HG02678 (cell line): ENCODE results near the gene ORC2.
"Not testable (repeated sequence)": the region's sequence is repeated elsewhere in the genome, so short reads cannot be mapped to it uniquely, and the experiment has no call there.

ENCODE experiments used
- ATAC-seq: cut with Tn5 transposase; IDR thresholded peaks from one replicate; pipeline ENCODE4 v1.9.1; 2021; ENCODE audit warnings: mild to moderate bottlenecking, moderate library complexity; ENCODE audit not compliant: unreplicated experiment

Gene ORC2

DNA sequence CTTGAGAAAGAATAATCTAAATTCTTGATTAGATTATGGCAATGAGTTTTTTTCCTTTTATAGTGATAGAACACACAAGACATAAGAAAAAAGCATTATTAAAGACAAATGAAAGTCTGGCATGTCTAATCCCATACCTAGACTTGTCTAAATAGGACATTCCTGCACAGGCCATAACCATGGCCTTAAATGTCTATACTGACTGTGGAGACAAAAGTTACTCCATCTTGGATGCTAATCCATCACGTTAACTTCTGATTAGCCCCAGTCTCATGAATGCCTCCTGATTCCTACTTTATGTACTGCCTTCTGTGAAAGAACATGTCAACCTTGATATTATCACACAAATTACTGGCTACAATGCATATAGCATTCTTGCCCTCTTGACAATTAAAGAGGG, 23.6 kb downstream of the ORC2 start:
- ATAC-seq: no peak

DNA sequence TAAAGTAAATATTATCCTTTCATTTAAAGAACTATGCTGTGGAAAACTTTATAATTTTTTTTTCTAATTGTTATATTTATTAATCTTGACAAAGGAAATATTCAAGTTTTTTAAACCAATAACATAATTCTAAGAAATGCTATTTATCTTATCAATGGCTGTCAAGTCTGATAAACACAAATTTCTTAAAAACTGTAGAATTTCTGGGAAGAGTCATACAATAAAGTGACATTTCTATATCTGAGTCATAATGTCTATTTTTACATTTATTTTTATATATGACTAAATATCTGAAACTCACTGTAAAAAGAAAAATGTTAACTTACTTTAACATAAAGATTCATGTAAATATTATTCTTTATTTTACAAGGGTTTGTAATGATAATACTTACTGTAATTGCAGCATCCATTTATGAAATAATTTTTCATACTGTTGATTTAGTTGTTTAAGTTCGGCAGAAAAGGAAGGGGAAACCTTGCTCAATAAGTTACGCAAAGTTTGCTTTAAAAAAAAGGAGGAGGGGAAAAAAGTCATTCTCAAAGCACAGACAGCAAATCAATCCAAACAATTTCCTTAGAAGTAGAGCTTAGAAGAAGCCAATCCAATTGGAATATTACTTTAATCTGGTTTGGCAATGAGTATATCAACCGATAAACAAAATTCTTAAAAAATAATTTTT, 32.4 kb downstream of the ORC2 start:
- no peak for ATAC-seq

DNA sequence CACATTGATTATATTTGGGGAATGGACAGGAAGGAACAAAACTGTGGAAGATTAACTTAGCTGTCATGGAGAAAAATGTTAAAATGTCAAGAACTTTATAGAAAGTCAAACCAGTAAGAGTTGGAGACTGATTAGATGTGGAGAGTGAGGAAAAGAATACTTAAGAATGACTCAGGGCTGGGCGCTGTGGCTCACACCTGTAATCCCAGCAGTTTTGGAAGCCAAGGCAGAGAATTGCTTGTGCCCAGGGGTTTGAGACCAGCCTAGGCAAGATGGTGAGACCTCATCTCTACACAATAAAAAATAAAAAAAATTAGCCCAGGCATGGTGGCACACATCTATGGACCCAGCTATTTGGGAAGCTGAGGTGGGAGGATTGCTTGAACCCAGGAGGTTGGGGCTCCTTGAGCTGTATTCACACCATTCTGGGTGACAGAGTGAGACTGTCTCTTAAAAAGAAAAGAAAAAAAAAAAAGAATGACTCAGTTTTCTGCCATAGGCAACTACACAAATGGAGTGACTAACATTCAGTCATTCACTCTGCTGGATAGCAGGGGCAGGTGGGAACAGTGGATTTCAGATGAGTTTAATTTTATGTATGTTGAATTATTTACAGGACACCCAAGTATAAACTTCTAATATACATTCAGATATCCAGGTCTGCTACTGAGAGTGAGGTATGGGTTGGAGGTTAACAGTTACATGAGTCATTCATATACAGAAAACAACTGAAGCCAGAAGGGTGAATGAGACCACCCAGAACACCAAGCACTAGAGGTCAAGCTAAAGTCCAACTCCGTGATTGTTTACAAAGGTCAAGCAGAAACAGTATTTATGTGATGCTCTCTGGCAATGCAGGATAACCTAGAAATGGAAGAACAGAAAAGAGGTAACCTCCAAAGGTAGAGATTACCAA, 33.9 kb downstream of the ORC2 start:
- no peak for ATAC-seq

DNA sequence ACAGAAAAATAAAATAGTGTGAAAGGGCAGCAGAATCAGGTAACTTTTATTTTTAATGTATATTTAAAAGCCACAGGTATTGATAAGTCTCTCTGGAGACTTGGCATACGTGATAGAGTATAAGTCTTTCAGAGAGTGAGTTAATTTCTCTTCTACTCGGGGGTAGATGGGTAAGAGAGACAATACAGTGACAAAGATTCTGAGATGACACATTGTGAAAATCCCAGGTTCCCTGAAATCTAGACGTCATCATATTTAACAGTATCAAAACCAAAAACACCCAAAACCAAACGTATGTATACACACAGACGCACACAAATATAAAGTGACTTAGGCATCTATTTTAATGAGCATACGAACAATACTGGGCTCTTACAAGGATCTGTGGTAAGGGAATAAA, 41.0 kb downstream of the ORC2 start:
- ATAC-seq: no peak

DNA sequence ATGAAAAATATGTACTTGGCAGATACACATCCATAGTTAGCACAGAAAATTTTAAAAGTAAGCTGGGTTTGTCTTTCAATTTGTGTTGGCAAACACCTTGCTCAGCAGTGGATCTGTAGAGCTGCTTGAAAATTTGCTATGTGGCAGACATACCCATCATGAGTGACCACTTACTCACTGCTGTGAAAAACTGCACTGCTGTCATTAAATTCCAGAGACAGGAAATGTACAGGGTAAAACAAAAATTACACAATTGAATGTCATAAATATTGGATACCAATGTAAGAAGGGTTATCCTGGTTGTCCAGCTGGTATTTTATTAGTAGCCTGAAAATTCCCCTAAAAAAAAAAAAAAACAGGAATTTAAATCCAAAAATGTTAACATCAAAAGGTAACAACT, 49.8 kb downstream of the ORC2 start:
- no peak for ATAC-seq

DNA sequence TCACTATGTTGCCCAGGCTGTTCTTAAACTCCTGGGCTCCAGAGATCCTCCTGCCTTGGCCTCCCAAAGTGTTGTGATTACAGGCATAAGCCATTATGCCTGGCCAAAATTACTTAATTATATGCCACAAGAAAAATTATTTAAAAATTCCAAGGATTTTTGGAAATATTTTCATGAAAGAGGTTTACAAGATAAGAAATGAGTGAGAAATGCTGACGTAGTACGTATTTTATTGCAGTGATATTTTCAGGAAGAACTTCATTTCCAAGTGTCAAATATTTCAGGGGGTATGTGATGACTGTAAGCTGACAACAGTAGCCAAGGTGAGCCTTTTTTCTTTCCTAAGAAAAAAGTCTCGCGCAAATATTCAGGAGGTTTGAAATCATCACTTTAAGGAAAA, 53.5 kb downstream of the ORC2 start:
- ATAC-seq: no peak

DNA sequence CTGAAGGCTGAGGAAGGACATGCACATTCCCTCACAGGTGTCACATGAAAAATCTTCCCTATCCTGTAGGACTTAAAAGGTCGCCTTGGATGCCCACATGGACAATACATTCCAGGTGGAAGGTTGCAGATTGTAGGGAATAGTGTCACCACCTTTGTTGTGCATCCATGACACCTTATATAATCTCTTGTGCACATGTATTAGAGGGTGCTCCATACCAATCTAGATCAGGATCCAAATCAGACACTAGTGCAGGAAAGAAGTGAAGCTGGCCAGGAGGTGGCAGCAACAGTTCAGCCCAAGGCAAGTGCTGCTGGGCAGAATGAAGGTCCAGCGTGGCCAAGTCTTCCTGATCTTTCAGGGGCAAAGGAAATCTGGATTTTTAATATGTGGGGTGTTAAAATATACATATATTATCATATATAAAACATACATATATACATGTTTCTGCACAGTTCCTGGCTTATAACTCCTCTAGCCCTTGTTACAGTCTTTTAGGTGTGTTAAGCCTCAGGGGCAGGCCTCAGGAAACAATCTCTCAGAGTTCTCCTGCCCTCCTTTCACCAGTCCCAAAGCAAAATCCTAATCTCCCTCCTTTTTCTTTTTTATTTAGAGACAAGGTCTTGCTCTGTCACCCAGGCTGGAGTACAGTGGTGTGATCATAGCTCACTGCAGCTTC, 57.7 kb downstream of the ORC2 start:
- ATAC-seq: no peak

DNA sequence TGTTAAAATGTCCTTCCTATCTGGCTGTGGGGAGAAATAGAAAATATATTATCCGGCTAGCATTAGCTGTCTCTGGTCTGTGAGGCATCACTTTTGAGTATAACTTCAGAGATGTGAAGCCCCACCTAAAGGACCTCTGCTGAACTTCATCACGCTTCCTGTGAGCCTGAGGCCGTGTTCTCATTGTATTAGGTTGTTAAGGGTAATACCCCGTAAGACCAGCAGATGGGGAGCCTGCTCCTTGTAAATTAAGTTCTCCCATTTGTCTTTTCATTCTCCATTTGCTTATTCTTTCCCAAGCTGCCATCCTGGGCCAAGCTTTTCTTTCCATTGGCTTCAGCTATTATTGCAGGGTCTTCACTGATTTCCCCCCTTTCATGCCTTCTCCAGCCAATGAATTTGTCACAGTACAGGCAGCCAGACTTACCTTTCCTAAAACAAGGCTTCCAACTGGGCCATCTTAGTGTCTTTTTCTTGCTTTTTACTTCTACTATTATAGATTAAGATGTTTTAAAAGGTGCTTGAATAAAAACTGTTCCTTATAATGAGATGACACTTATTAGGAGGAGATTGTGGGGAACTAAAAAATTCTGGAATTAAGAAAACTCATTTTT, 61.9 kb downstream of the ORC2 start:
- peak; percentile 98 for ATAC-seq

DNA sequence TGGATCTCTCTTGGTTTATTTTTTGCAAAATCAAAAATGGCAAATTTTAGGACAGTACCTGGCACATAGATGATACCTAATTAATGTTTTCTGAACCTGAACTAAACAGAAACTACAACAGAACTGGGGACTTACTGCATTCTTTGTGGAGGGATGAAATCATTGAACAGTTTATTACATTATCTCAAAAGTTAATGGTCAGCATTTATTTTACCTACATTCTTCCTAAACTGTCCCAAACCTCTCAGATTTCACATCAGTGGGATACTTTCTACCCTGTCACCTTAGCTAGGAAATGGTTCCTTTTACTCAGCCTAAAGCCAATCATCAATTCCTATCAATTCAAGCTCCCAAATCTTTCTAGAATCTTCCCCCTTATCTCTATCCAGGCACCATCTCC, 64.0 kb downstream of the ORC2 start:
- no peak for ATAC-seq

DNA sequence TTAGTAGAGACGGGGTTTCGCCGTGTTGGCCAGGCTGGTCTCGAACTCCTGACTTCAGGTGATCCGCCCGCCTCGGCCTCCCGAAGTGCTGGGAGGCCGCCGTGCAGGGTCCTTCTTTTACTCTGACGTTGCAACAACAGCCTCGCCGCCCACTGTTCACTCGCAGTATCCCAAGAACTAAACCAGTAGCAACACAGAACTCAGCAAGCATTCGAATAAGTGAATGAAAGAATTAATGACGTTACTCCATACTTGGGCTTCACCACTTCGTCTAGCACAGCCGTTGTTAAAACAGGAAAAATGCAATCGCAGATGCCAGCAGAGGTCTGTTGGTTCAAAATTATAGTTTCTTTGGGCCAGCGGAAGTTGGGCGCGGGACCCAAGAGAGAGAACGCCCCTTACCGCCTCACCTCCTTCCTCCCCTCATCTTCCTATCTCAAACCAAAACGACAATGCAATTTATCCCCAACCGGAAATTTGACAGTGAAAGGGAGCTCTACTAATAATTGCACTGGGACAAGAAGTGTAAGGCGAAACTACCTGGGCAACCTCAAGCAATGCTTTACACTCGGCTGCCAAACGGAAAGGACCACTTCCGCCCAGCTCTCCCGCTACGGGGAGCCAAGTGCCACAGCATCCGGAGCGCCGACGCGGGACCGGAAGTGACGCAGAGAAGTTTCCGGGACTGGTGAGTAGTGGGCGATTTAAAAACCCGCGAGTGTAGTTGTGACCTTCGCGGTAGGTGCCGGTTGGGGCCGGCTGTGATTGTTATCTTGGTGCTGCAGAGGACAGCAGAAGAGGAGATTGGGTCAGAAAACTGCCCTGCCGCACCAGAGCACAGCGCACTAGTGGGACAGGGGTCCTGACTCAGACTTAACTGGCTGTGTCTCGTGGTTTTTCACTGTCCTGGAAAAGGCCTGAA, 74.5 kb downstream of the ORC2 start, which contains the start of the genes NIF3L1 and PPIL3:
Gene NIF3L1 (plus strand): TSS at position 668 of the 922 bp plus-strand sequence. CDS start 2,573 bp downstream, outside the sequence.
Gene PPIL3 (minus strand): TSS at position 374 of the 922 bp plus-strand sequence. CDS start 1,462 bp downstream, outside the sequence.
- peak; percentile 89 for ATAC-seq

DNA sequence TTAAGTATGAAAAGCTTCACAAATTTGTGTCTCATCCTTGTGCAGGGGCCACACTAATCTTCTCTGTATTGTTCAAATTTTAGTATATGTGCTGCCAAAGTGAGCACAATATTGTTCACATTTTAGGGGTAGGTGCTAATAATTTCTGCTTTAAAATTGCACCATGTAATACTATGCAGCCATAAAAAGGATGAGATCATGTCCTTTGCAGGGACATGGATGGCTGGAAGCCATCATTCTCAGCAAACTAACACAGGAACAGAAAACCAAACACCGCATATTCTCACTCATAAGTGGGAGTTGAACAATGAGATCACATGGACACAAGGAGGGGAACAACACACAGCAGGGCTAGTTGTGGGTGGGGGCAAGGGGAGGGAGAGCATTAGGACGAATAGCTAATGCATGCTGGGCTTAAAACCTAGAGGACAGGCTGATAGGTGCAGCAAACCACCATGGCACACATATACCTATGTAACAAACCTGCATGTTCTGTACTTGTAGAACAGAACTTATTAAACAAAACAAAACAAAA, 81.7 kb downstream of the ORC2 start:
- ATAC-seq: not testable (repeated sequence)

DNA sequence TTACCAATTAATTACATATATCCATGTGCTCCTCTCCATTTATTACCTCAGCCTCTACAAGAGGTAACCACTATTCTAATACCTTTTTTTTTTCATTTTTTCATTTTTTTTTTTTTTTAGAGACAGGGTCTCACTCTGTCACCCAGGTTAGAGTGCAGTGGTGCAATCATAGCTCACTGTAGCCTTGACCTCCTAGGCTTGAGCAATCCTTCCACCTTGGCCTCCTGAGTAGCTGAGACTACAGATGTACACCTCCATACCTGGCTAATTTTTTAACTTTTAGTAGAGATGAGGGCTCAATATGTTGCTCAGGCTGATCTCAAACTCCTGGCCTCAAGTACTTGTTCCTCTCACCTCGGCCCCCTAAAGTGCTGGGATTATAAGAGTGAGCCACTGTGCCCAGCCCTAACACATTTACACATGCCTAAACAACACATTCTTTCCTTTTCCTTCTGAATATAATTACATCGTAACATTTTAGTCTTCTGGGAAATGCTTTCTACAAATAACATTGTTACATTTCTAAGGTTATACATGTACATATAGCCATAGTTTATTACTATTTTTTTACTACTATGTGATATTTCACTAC, 85.1 kb downstream of the ORC2 start:
- no peak for ATAC-seq

DNA sequence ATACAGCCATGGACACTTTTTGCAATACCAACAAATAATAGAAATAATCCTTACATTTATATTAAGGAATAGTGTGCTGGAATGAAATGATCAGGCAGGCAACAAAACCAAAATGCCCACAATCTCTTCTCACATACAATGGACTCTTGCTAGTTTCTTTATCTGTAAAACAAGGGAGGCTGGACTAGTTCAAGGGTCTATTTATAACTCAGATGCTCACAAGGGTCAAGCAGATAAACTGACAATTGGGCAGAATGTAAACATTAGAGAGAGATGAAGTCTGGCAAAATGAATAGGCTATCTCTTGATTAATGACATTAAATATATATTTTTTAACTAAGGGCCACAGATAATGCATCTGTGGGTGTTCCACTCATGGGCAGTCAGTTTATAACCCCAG, 86.0 kb downstream of the ORC2 start:
- no peak for ATAC-seq

DNA sequence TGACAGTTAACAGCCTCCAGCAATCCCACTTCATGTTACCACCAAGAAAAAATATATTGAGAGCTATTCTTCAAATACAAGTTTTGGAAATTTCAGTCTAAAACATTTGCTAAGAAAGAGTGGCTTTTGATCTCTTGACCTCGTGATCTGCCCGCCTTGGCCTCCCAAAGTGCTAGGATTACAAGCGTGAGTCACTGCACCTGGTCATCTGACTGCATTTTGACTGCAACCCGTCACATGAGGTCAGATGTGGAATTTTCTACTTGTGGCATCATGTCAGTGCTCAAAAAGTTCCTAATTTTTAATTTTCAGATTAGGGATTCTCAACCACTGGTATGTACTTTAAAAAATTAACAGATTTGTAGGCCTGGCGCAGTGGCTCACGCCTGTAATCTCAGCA, 89.9 kb downstream of the ORC2 start:
- ATAC-seq: no peak

DNA sequence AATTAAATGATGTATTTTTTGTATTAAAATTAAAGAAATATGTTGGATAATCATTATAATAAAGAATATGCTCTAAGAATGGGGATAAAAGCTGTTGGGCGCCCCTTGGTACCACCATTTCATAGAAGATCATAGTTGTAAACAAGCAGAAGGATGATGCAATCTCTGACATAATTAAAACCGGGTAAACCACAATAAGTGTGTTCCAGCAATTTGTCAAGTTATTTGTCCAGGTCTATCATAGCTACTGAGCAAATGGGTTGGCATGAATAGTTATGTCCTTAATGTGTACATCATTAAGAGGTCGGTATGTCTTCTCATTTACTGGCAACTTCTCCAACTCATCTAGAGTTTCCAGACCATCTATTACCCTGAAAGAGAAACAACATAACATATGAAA, 92.3 kb downstream of the ORC2 start:
- ATAC-seq: no peak

DNA sequence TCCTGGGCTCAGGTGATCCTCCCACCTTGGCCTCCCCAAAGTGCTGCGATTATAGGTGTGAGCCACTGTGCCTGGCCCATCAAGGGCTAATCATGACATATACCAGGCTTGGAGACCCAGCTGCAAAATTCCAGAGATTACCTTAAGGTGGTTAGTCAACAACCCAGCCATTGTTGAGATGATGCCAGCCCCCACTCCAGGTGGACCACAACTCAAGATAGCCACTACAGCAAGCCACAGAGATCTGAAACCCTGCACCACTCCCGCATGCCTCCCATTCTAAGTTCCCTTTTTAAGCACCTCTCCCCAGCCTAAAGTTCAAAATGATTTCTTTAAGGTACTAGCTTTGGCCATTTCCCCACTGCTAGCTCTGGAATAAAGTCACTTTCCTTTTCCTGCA, 94.4 kb downstream of the ORC2 start:
- no peak for ATAC-seq

DNA sequence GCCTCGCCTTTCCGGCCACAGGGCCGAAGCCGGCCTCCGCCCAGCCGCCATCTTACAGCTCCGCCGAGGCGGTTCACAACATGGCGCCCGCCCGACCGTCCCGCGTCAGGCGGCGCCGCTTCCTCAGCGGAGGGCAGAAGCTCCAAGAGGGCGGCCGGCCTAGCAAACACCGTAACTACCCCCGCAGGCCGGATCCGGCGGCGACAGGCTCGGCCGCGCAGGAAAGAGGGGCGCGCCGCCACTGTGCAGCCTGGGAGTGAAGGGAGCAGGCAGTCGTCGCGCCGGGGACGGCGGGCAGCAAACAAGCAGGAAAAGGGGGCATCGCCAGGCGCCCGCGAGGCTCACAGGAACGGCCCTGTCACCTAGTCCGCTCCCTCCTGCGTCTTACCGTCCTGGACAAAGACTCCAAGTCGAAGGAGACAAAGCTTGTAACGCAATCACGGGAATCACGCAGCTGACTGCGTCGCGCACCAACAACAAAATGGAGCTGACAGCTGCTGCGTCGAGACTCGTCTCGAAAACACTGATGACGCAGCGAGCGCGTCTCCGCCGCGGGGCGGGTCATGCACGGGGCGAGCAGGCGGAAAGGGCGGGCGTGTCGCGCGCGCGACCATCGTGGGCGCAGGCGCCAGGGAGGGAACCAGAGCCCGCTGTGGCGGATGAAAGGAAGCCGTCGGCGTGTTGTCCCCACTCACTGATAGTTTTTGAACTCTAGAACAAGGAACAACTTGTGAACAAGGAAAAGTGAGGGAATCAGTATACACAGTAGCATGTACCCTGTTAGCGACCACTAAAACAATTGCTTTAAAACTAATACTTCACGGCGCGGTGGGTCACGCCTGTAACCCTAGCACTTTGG, 99.1 kb downstream of the ORC2 start, which contains the start of gene CLK1:
Gene CLK1 (minus strand): TSS at position 483 of the 859 bp plus-strand sequence. CDS start 2,796 bp downstream, outside the sequence.
- peak; percentile 87 for ATAC-seq

DNA sequence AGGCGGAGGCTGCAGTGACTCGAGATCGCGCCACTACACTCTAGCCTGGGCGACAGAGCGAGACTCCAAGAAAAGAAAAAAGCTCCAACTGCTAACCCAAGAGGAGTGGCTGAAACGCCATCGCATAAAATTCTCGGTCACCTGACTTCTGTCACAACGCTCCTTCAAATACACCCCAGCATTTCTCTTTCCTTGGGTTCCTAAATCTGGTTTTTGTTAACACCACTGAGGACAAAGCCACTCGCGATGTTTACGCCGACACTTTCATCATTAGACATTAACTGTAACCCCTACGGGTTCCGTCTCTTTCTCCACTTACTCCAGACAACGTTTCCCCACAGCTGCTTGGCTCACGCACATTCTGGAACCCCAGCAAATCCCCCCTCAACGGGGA, 99.7 kb downstream of the ORC2 start:
- peak; percentile 2 for ATAC-seq
